Thoracic aorta (tissue), 2 donors: ENCODE measurements around the gene WNK2. TPM values are rescaled to one million over a fixed set of nuclear protein-coding genes. Genes with fewer than 3 reads are reported as not detected.

Source experiments
- ATAC-seq: fragments of 150-250 bp; one replicate; pipeline ENCODE4 v1.8.0; 2017; ENCODE audit warnings: low read depth; ENCODE audit not compliant: insufficient number of reproducible peaks, low FRiP score
- DNase-seq: peaks from one replicate; pipeline ENCODE4 v3.0.0-alpha.2; 2020; ENCODE audit warnings: low spot score
- H3K27ac ChIP-seq, 2 donors: fragments of 200-600 bp; sonication (generic); 1 replicate in 1 of 2; 2 replicates in 1 of 2; pipeline ENCODE4 v1.5.1; 2016; ENCODE audit warnings: mild to moderate bottlenecking in 2 of 2, moderate library complexity in 2 of 2
- H3K27me3 ChIP-seq: fragments of 200-600 bp; sonication (generic); replicated peaks from 2 replicates; pipeline ENCODE4 v1.6.0; 2016; ENCODE audit warnings: mild to moderate bottlenecking; ENCODE audit not compliant: insufficient read depth
- H3K36me3 ChIP-seq: fragments of 200-600 bp; sonication (generic); one replicate; pipeline ENCODE4 v1.5.1; 2016
- H3K4me1 ChIP-seq, 2 donors: fragments of 200-600 bp; sonication (generic); 1 replicate in 1 of 2; 2 replicates in 1 of 2; pipeline versions ENCODE4 v1.5.1 to v1.6.0; 2016; ENCODE audit warnings: low read depth in 2 of 2, mild to moderate bottlenecking in 1 of 2; ENCODE audit not compliant: control insufficient read depth in 1 of 2
- H3K4me3 ChIP-seq: fragments of 200-600 bp; sonication (generic); 2 replicates; pipeline ENCODE4 v1.5.1; 2016; ENCODE audit warnings: mild to moderate bottlenecking
- H3K9me3 ChIP-seq: fragments of 200-600 bp; sonication (generic); 2 replicates; pipeline ENCODE4 v1.5.1; 2016
- total RNA-seq, 2 donors: library from RNA; depleted of rRNA; stranded (reverse); fragments of >200 nt; gene quantifications; one replicate each; pipeline versions ENCODE4 v1.1.0 to v1.2.3, GENCODE V29; 2016
- TF ChIP-seq, protein P1 (sequence below): fragments of 200-600 bp; sonication (generic); IDR thresholded peaks from one replicate; pipeline ENCODE4 v1.5.1; 2019; ENCODE audit warnings: antibody characterized with exemption

WNK2 gene
- total RNA-seq, 2 donors from 2014 or later, result 0.95 to 4.7 TPM

- DNase-seq (no peak), ATAC-seq (no peak)
- TF ChIP-seq, protein P1, sequence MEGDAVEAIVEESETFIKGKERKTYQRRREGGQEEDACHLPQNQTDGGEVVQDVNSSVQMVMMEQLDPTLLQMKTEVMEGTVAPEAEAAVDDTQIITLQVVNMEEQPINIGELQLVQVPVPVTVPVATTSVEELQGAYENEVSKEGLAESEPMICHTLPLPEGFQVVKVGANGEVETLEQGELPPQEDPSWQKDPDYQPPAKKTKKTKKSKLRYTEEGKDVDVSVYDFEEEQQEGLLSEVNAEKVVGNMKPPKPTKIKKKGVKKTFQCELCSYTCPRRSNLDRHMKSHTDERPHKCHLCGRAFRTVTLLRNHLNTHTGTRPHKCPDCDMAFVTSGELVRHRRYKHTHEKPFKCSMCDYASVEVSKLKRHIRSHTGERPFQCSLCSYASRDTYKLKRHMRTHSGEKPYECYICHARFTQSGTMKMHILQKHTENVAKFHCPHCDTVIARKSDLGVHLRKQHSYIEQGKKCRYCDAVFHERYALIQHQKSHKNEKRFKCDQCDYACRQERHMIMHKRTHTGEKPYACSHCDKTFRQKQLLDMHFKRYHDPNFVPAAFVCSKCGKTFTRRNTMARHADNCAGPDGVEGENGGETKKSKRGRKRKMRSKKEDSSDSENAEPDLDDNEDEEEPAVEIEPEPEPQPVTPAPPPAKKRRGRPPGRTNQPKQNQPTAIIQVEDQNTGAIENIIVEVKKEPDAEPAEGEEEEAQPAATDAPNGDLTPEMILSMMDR, result no peak
- Histone ChIP-seq H3K27me3 (no peaks in the 10 kb centered on the region), H3K4me3 (no peak overlapping the region), H3K4me1 (no peaks in the 10 kb centered on the region), H3K27ac (no peak overlapping the region), H3K36me3 (no peaks in the 10 kb centered on the region), H3K9me3 (no peaks in the 10 kb centered on the region)
Measured at GRCh38 chr9:93291536-93292287, 107.8 kb downstream of the WNK2 start.

GRCh38 chr9:93292288-93292615 lies 108.3 kb downstream of the WNK2 start:
- Histone ChIP-seq H3K9me3 (no peaks in the 10 kb centered on the region), H3K4me3 (no peak overlapping the region), H3K36me3 (no peaks in the 10 kb centered on the region), H3K27ac (no peak overlapping the region), H3K27me3 (no peaks in the 10 kb centered on the region), H3K4me1 (no peaks in the 10 kb centered on the region)
- ATAC-seq (no peak), DNase-seq (no peak)
- TF ChIP-seq, protein P1, result no peak

DNA sequence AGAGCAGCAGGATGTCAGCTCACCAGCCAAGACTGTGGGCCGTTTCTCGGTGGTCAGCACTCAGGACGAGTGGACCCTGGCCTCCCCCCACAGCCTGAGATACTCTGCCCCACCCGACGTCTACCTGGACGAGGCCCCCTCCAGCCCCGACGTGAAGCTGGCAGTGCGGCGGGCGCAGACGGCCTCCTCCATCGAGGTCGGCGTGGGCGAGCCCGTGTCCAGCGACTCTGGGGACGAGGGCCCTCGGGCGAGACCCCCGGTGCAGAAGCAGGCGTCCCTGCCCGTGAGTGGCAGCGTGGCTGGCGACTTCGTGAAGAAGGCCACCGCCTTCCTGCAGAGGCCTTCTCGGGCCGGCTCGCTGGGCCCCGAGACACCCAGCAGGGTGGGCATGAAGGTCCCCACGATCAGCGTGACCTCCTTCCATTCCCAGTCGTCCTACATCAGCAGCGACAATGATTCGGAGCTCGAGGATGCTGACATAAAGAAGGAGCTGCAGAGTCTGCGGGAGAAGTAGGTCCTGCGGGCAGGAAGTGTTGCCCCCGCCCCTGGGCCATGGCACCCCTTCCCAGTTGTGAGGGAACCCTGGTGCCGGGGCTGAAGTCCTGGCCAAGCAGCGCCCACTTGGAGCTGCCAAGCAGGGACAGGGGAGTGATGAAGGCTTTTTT lies 108.9 kb downstream of the WNK2 start:
- Histone ChIP-seq H3K4me3 (no peak overlapping the region), H3K36me3 (no peaks in the 10 kb centered on the region), H3K27ac (no peak overlapping the region), H3K4me1 (no peaks in the 10 kb centered on the region), H3K9me3 (no peaks in the 10 kb centered on the region), H3K27me3 (no peaks in the 10 kb centered on the region)
- ATAC-seq, result no peak
- no peak for DNase-seq
- TF ChIP-seq, protein P1, result no peak

GRCh38 chr9:93294011-93294410 lies 110.1 kb downstream of the WNK2 start:
- Histone ChIP-seq H3K9me3 (no peaks in the 10 kb centered on the region), H3K27ac (no peak overlapping the region), H3K27me3 (no peaks in the 10 kb centered on the region), H3K4me1 (no peaks in the 10 kb centered on the region), H3K4me3 (no peak overlapping the region), H3K36me3 (no peaks in the 10 kb centered on the region)
- ATAC-seq (no peak), DNase-seq (no peak)
- TF ChIP-seq, protein P1, result no peak

DNA sequence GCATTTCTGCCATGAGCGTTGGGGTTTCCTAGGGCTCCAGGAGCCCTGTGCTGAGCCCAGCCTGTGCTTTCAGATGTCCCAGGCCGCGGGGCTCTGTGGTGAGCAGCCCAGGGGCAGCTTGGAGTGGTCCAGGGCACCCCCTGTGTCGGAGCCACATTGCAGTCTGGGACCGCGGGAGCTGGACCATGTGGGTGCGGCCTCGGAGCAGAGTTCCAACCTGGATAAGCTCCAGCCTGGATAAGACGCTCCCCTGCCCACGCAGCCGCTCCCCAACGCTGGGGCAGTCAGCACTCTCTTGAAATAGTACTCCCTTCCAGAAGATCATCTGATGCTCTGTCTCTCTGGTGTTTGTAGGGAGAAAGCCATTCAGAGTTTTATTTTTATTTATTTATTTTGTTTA lies 111.1 kb downstream of the WNK2 start:
- no peak for DNase-seq
- Histone ChIP-seq H3K36me3 (no peaks in the 10 kb centered on the region), H3K27me3 (no peaks in the 10 kb centered on the region), H3K27ac (no peak overlapping the region), H3K9me3 (no peaks in the 10 kb centered on the region), H3K4me3 (no peak overlapping the region), H3K4me1 (no peaks in the 10 kb centered on the region)
- no peak for ATAC-seq
- TF ChIP-seq, protein P1, result no peak
